KG1 (cell line): ENCODE data around the gene TFIP11.

Source experiments
- DNase-seq: peaks from one replicate; lab custom pipeline; 2025; lab: John Stamatoyannopoulos, UW

Gene TFIP11

DNA sequence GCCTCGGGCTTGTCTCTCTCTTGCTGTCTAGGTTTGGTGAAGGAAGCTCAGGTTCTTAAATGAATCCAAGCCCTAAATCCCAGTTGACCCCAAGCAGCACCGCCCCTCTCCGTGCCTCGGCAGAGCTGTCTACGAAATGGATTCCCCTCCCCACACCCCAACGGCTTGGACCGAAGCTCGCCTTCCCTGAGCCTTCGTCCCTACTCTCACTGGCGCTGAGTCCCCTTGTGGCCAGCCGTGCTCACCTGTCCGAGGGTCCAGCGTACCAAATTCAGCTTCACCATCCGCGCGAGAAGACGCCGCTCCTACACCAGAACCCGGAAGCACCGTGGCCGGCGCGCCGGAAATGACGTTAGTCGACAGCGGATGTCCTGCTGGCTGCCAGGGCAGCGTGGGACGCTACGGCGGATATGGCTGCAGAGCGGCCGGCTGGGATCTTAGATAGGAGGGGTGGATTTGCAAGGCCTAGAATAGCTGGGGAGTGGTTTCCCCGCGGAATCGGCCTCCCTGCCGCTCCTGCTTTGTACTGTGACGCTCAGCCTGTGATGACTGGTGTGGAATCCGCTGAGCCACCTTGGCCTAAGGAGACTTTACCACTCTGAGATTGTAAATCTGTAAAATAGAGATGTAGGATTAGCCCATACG lies at the start of gene TFIP11:
TSS of gene TFIP11 (minus strand) at position 325 of the 645 bp plus-strand sequence. CDS start 2,201 bp downstream, outside the sequence.
- DNase-seq: peak; percentile 81

DNA sequence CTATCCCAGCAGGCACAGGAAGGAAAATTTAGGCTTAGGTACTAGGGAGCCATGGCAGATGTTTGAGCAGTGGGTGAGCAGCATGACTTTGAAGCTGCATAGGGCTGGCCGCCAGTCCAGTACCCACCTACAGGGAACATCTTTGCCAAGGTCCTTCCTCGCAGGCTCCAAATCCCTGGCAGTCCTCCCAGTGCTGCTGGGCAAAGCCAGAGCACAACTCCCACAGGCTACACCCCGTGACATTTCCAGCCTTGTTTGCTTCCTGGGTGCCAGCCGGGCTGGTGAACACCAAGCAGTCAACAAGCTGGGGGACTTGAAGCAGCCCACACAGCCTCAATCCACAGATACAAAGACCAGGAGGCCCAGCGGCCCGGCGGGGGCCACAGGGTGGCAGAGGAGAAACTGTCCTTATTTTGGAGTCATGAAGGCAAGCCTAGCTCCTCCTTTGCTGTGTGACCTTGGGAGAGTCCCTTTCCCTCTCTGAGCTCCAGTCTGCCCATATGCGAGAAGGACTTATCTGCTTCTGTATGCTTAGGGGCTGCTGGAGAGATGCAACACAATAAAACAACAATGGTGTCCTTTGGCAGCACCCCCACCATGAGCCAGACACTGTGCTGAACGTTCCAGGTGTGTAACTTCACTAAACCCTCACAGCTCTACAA lies 49.6 kb upstream of the TFIP11 start:
- DNase-seq: no peak

DNA sequence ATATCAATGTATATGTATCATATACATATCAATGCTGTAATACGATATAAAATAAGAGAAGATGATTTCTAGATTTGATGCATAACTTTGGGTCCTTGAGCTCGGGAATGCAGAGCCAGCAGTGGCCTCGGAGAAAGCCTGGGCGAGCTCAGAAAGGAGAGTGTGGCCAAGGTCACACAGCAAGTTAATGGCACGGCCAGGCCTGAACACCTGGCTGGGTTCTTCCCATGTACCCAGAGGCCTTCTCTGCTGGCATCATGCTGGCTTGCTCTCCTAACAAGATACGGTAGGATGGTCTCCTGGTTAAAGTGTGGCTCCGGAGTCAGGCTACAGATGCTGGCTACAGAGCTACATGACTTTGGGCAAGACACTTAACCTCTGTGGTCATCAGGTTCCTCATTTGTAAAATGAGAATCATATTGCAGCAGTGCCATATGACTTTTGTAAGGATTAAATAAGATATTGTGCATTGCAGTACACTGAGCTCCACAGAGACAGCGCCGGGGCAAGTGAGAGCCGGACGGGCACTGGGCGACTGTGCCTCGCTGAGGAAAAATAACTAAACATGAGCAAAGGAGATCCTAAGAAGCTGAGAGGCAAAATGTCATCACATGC lies 47.8 kb upstream of the TFIP11 start:
- DNase-seq: no peak

DNA sequence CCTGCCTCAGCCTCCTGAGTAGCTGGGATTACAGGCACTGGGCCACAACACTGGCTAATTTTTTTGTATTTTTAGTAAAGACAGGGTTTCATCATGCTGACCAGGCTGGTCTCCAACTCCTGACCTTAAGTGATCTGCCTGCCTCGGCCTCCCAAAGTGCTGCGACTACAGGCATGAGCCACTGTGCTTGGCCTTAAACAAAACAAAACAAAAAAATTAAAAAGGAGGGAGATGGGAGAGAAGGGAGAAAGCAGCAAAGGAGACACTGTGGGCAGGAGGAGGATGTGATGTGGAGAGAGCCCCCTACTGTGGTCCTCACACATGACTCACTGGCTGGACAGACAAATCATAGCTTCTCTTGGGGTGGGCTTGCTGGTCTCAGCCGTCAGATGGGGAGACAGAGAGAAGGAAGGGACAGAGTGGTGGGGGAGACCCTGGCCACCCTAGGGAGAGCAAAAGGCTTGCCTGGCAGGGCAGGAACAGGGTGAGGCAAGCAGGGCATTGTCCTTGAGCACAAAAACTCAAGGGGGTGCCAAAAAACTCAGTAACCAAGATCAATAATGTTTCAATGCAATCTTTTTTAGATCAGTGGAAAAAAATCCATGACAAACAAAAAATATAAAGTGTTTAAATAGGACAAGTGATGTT lies 46.1 kb upstream of the TFIP11 start:
- no peak for DNase-seq

DNA sequence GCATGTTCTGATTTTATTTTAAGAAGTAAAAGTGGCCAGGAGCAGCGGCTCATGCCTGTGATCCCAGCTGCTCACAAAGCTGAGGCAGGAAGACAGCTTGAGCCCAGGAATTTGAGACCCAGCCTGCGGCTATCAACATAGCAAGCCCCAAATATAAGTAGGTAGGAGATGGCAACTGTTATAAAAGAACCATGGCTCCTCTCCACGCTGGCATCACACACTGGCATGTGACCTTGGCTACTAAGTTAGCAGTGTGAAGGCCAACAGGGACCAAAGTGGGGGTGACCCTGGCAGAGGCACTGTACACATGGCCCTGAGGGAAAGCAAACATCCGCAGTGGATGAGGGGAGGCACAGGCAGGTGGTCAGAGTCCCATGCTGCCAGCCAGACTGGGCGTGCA lies 44.6 kb upstream of the TFIP11 start:
- DNase-seq: no peak

DNA sequence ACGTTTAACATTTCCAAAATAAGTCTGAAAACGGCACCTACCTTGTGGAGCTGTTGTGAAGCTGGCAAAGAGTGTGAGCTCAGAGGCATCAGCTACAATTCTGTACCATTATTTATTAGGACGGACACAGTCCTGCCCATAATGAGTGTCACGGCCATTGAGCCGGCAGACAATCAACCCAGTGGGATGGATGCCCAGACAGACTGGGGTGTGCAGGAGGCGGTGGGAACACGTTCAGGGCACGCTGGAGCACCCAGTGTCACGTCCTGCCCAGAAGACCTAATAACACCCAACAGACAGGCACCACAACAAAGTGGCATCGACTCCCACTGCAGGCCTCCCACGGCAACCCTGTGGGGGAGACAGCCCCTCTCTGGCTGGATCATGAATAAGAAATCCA lies 43.2 kb upstream of the TFIP11 start:
- no peak for DNase-seq

DNA sequence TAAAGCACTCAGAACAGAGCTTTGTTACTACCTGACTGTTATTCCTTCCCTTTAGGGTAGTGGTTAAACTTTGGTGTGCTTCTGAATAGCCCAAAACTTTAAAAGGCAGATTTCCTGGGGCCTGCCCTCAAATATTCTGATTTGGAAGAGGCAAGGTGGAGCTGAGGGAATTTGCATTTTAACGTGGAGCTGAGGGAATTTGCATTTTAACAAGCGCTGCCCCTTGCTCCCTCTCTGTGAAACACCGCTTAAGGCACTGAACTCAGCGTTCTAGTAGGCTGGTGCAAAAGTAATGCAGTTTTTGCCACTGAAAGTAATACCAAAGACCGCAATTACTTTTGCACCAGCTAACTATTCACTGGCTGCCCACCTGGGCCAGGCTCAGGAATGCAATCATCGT lies 42.7 kb upstream of the TFIP11 start:
- no peak for DNase-seq

DNA sequence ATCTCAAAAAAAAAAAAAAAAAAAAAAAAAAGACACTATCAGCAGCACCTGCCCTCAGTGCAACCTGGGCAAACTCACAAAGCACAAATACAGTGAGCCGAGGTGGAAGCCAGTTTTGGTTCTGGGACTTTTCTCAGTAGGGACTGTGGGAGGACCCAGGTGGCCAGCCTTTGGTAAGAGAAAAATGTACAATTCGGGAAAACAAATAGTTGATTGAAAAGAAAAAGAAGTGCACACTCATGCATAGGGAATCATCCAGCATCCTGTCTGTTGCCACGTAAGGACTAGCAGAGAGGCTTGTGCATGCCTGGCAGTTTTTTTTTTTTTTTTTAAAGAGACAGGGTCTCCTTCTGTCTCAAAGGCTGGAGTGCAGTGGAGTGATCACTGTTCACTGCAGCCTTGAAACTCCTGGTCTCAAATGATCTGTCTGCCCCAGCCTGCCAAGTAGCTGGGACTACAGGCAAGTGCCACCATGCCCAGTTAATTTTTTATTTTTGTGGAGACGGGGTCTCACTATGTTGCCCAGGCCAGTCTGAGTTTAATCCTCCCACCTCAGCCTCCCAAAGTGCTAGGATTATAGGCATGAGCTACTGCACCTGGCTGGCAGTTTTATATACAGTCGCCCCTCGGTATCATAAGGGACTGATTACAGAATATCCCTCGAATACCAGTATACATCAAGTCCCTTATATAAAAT lies 40.9 kb upstream of the TFIP11 start:
- no peak for DNase-seq

DNA sequence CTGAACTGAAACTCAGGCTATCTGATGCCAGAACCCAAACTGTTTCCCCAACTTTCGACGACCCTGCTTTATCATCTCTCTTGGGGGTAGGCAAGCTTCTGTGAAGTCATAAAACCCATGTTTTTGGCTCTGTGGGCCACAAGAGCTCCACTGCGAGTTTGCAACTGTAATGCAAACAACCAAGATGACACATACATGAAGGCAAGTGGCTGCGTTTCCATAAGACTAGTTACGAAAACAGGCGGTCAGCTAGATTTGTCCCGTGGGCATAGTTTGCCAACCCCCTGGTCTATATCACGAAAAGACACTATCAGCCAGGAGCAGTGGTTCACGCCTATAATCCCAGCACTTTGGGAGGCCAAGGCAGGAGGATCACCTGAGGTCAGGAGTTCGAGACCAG lies 40.2 kb upstream of the TFIP11 start:
- DNase-seq: no peak

DNA sequence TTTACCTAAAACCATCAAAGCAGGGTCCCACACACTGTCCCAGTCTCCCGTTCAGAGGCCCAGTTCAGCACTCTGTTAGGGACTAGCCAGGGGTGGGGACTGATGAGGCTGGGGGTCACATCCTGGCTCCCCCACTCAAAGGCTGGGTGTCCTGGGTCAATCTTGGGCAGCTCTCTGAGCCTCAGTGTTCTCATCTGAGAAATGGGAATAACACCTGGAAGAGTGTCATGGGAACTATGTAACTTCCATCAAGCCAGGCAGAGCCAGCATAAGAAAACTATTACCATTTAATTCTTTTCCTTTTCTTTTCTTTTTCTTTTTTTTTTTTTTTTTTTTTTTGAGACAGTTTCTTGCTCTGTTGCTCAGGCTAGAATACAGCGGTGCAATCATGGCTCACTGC lies 39.3 kb upstream of the TFIP11 start:
- DNase-seq: no peak

DNA sequence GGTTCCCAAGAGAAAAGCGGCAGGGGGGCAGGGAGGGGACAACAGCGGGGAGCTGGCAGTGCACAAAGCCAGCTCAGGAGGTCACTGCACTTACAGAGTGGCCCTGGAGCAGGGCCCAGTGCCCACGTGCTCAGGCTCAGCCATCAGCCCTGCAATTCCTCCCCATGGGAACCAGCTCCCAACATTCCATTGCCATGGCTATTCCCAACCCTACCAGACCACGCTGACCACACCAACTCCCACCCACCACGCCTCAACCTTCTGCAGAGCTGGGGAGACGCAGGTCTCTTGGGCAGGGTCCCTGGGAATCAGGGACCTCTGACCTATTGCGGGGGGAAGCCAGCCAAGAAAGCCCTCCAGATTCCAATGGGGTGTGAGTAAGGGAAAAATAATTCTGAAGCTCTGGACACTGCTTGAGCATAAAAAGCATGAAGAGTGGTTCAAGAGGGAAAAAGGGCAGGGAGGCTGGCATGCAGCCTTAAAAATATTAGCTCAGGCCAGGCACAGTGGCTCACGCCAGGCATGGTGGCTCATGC lies 38.3 kb upstream of the TFIP11 start:
- no peak for DNase-seq

DNA sequence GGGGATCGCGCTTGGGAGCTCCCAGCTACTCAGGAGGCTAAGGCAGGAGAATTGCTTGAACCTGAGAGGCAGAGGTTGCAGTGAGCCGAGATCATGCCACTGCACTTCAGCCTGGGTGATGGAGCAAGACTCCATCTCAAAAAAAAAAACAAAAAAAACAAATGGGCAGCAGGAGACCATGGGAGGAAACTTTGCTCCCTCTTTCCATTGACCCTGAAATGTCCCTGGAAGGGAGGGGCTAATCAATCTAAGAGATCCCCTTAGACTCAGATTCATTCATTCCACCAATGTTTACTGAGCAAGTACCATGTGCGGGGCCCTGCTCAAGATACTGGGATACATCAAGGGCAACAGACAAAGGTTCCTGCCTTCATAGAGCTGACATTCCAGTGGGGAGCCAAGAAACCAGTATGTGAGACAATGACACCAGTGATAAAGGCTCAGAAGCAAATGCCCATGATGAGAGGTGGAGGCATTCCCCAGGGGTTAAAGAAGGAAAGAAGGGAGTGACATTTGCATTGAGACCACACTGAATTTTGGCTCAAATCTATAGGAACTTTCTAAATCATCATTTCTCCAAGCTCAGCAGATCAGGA lies 37.7 kb upstream of the TFIP11 start:
- DNase-seq: no peak

DNA sequence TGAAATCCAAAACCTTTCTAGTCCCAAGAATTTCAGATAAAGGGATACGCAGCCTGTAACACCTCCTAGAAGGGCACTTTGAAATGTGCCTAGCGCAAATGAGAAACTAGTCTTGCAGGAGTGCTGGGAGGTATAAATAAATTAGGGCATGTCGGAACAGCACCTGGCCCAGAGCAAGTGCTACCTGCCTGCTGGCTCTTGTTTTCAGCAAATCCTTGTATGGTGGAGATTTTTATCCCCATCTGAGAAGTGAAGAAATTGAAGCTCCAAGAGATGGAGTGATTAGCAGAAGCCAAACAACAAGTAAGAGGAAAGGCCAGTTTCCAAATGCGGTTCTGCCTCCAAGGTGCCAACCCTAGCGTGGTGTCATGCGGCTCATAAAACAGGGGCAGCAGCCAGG lies 36.7 kb upstream of the TFIP11 start:
- no peak for DNase-seq

DNA sequence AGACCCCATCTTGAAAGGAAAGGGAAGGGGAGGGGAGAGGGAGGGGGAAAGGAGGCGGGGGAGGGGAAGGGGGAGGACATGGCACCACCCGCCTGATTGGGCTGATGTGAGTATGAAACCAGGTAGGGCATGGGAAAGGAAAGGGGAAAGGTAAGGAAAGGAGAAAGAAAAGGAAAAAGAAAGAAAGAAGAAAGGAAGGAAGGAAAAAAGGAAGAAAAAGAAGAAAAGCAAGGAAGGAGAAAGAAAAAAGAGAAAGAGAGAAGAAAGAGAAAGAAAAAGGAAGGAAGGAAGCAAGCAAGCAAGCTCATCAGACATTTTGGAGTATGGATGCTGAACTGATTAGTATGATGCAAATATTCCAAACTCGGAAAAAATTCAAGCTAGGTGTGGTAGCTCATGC lies 36.0 kb upstream of the TFIP11 start:
- DNase-seq: no peak

DNA sequence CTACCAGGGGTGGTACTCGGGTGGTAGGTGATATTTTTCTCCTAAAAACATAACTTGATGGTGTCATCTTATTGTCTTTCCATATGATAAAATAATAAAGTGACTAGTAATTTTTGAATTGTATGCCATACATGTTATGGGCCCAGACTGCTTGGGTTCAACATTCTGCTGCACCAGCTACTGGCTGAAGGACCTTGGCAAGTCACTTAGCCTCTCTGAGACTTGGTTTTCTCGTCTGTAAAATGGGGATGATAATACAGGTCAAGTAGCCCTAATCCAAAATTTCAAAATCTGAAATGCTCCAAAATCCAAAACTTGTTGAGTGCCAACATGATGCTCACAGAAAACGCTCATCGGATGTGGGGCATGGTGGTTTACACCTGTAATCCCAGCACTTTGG lies 35.6 kb upstream of the TFIP11 start:
- DNase-seq: no peak

DNA sequence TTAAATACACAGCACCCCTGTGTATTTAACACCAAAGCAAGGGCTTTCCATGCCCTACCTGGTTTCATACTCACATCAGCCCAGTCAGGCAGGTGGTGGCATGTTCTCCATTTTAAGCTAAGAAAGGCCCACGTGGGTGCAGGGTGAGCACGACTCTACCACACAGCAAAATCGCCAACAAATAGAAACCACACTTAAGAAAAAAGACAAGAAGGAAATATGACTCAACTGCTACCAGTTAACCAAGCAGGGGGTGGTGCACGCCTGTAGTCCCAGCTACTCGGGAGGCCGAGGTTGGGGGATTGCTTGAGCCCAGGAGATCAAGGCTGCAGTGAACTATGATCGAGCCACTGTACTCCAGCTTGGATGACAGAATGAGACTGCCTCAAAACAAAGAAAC lies 35.2 kb upstream of the TFIP11 start:
- no peak for DNase-seq

DNA sequence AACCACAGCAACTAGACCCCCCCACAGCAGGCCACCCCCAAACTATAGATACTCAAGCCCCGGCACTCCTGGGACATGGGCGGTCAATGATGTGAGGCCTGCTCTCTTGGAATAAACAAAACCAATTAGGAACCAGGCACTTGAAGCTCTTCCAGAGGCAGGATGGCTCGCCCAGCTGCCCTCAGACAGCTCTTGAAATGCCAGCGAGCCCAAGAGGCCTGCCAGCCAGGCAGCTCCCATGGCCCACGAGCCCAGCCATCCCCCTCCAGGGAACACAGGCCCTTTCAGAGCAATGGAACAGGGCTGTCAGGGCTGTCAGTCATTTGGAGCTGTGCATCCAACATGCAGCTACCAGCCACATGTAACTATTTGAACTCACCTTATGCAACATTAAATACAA lies 34.0 kb upstream of the TFIP11 start:
- DNase-seq: no peak

DNA sequence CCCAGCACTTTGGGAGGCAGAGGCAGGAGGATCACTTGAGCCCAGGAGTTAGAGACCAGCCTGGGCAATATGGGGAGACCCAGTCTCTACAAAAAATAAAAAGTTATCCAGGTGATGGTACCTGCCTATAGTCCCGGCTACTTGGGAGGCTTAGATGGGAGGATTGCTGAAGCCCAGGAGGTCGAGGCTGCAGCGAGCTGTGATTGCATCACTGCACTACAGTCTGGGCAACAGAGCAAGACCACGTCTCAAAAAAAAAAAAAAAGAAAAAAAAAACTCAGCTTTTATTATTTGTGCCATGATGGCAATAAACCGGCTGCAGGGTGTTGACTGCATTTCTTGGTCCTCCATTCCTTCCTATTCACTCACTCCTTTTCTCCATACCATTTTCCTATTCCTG lies 33.6 kb upstream of the TFIP11 start:
- DNase-seq: no peak

DNA sequence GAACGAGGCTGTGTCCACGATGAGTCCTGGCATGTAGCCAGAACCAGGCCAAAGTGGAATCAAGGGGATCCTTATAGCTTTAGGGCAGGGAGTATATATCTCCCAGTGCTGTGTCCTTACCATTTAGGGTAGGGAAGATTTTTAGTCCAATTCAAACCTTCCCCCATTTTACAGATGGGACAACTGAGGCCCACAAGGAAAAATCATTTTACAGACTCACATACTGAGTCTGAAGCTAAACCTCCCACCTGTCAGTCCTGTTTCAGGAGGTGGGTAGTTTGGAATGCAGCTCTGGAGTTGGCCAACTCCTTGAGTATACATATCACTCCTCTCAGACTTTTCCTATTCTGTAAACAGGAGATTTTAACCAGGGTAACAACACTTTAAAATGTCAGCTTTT lies 33.1 kb upstream of the TFIP11 start:
- no peak for DNase-seq

DNA sequence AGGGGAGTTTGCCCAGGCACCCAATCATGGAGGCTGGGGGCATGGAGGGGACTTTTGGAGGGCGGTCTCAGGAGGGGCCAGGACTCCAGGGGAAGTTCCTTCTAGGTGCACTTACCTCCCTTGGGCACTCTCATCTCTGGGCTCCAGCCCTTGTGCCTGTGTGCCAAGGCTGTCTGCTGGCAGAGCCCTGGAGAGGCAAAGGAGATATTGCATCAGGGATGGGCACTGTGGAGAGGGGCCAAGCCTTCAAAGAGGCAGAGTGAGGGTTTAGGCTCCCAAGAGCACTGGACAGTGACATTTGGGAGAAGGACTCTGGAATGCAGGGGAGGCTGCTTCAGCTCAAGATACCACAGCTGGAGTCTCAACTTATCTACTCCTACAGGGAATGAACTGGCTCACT lies 32.2 kb upstream of the TFIP11 start:
- no peak for DNase-seq

DNA sequence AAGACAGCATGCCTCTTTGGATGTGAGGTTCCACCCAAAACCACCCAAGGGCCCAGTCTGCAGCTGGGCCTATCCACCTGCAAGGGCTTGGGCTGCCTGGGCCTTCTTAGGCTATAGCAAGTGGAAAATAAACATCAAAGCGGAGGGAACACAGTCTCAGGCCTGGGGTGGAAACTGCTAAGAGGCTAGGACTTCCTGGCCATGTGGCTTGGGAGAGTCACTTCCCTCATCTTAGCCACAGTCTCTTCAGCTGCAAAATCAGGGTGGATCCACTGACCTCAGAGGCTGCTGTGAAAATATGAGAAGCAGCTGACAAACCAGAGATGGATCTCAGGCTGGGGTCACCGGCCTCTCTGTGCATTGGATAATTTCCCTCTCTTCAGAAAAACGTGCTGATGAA lies 30.6 kb upstream of the TFIP11 start:
- no peak for DNase-seq
